22Rv1 (cell line): ENCODE data around the gene LMAN2L.

Experiments
- CTCF ChIP-seq: fragments of 450-650 bp; IDR thresholded peaks from 2 replicates; pipeline ENCODE4 v1.5.1; 2017; ENCODE audit warnings: mild to moderate bottlenecking
- ZFX ChIP-seq: fragments of 450-650 bp; IDR thresholded peaks from 2 replicates; pipeline ENCODE4 v1.6.1; 2017; ENCODE audit warnings: antibody characterized with exemption, borderline replicate concordance

GRCh38 chr2:96769814-96770213 lies 29.9 kb upstream of the LMAN2L start:
- TF ChIP-seq CTCF (no peak), ZFX (no peak)
